A673 (cell line): Measurements from ENCODE around the gene FMO5. TPM values are rescaled to one million over a fixed set of nuclear protein-coding genes. Genes with fewer than 3 reads are reported as not detected.

Experiments
- BruUV-seq: library from RNA; stranded (reverse); fragments of 400-500 nt; replicated peaks from 2 replicates; lab custom pipeline; 2021; lab: Mats Ljungman, UMichigan
- CTCF ChIA-PET: fragments of 300-600 bp; sonication (Branson Sonifier 250); formaldehyde crosslinking; loops from one replicate; lab custom pipeline; 2022; ENCODE audit warnings: antibody characterized with exemption; lab: Charles Lee
- POLR2A ChIA-PET: fragments of 300-600 bp; sonication (Branson Sonifier 250); formaldehyde crosslinking; loops from one replicate; lab custom pipeline; 2022; ENCODE audit warnings: antibody characterized with exemption; ENCODE audit not compliant: low non-redundant PET; lab: Charles Lee
- DNase-seq: peaks from one replicate; pipeline ENCODE4 v3.0.0-alpha.2; 2015; ENCODE audit warnings: low spot score
- H3K27ac ChIP-seq: fragments of 200-600 bp; sonication (generic); 2 replicates; pipeline ENCODE4 v1.5.1; 2016; ENCODE audit warnings: mixed run types, low read depth, mild to moderate bottlenecking, mixed read lengths, antibody characterized with exemption, low read length; ENCODE audit not compliant: poor library complexity, severe bottlenecking
- H3K27me3 ChIP-seq: fragments of 200-600 bp; sonication (generic); replicated peaks from 2 replicates; pipeline ENCODE4 v1.6.1; 2017; ENCODE audit warnings: mixed run types, low read depth, mild to moderate bottlenecking, mixed read lengths, antibody characterized with exemption, low read length; ENCODE audit not compliant: insufficient read depth, poor library complexity
- H3K36me3 ChIP-seq: fragments of 200-600 bp; sonication (generic); 2 replicates; pipeline ENCODE4 v1.6.1; 2016; ENCODE audit warnings: mixed run types, mild to moderate bottlenecking, mixed read lengths, antibody characterized with exemption, low read length; ENCODE audit not compliant: insufficient read depth, poor library complexity, severe bottlenecking
- H3K4me1 ChIP-seq: fragments of 200-600 bp; sonication (generic); 2 replicates; pipeline ENCODE4 v1.6.1; 2017; ENCODE audit warnings: mixed run types, mild to moderate bottlenecking, mixed read lengths, antibody characterized with exemption, low read length; ENCODE audit not compliant: insufficient read depth, poor library complexity, severe bottlenecking
- H3K4me3 ChIP-seq: fragments of 200-600 bp; sonication (generic); 2 replicates; pipeline ENCODE4 v1.5.1; 2016; ENCODE audit warnings: low read depth, mixed run types, mild to moderate bottlenecking, mixed read lengths, low read length; ENCODE audit not compliant: poor library complexity, severe bottlenecking
- H3K9me3 ChIP-seq: fragments of 200-600 bp; sonication (generic); 2 replicates; pipeline ENCODE4 v1.6.1; 2016; ENCODE audit warnings: mixed run types, low read depth, mild to moderate bottlenecking, mixed read lengths, antibody characterized with exemption, low read length; ENCODE audit not compliant: poor library complexity, severe bottlenecking
- CTCF ChIP-seq: fragments of 300-800, 200-600 bp; sonication (generic); conservative IDR thresholded peaks from 2 replicates; pipeline ENCODE4 v1.5.1; 2017; ENCODE audit warnings: low read depth, mild to moderate bottlenecking, antibody characterized with exemption, low read length, moderate library complexity, mixed read lengths
- EZH2 ChIP-seq: fragments of 200-600 bp; sonication (generic); IDR thresholded peaks from 2 replicates; pipeline ENCODE4 v1.6.1; 2017; ENCODE audit warnings: borderline replicate concordance, low read depth, mild to moderate bottlenecking, mixed read lengths, antibody characterized with exemption, low read length; ENCODE audit not compliant: poor library complexity, severe bottlenecking
- intact Hi-C: fragments of 100-400 bp; cut with micrococcal nuclease; formaldehyde crosslinking; loops from one replicate; pipeline ENCODE4 v1.10.0; 2022; ENCODE audit not compliant: unreplicated experiment
- total RNA-seq: library from RNA; stranded (reverse); gene quantifications from 2 replicates; pipeline ENCODE4 v1.2.3, GENCODE V29; 2021

Gene FMO5
- total RNA-seq, 1 experiment from 2014 or later = 0.24 TPM

GRCh38 chr1:147215540-147215916 is 9.6 kb downstream of the FMO5 start:
- no peaks in the 10 kb centered on the region for H3K4me1 ChIP-seq
- no peaks in the 10 kb centered on the region for H3K36me3 ChIP-seq
- no peaks in the 10 kb centered on the region for H3K9me3 ChIP-seq
- ChIA-PET POLR2A (no interaction called here), CTCF (no interaction called here)
- no peak for TF ChIP-seq EZH2
- no TSS peak for BruUV-seq
- H3K27ac ChIP-seq = no peak overlapping the region
- intact Hi-C loops = no loop called here
- peaks cover 5% of the 10 kb centered on the region for H3K27me3 ChIP-seq
- no peak for DNase-seq
- H3K4me3 ChIP-seq = no peak overlapping the region

- POLR2A ChIA-PET = no interaction called here
- no TSS peak for BruUV-seq
- TF ChIP-seq CTCF (no peak), EZH2 (no peak)
- Histone ChIP-seq H3K4me1 (no peaks in the 10 kb centered on the region), H3K9me3 (no peaks in the 10 kb centered on the region), H3K27me3 (peaks cover 5% of the 10 kb centered on the region), H3K27ac (no peak overlapping the region), H3K36me3 (no peaks in the 10 kb centered on the region), H3K4me3 (no peak overlapping the region)
- CTCF ChIA-PET = no interaction called here
- DNase-seq = no peak
- intact Hi-C loops = no loop called here
These were observed 10.1 kb downstream of the FMO5 start for GRCh38 chr1:147214842-147215539.

- TF ChIP-seq CTCF = no peak
- intact Hi-C loops = no loop called here
- Histone ChIP-seq H3K4me3 (no peak overlapping the region), H3K9me3 (no peaks in the 10 kb centered on the region), H3K4me1 (no peaks in the 10 kb centered on the region), H3K27me3 (peaks cover 5% of the 10 kb centered on the region), H3K36me3 (no peaks in the 10 kb centered on the region), H3K27ac (no peak overlapping the region)
- ChIA-PET POLR2A (no interaction called here), CTCF (no interaction called here)
- BruUV-seq = no TSS peak
- DNase-seq = no peak
These were observed 10.8 kb downstream of the FMO5 start for GRCh38 chr1:147214325-147214724.

- Histone ChIP-seq H3K4me1 (no peaks in the 10 kb centered on the region), H3K27ac (no peak overlapping the region), H3K36me3 (no peaks in the 10 kb centered on the region), H3K27me3 (no peaks in the 10 kb centered on the region), H3K9me3 (no peaks in the 10 kb centered on the region), H3K4me3 (no peak overlapping the region)
- no peak for TF ChIP-seq CTCF
- ChIA-PET CTCF (no interaction called here), POLR2A (no interaction called here)
- no TSS peak for BruUV-seq
- DNase-seq = no peak
- intact Hi-C loops = no loop called here
These were observed 11.9 kb downstream of the FMO5 start for GRCh38 chr1:147213271-147213670.
